ENCODE data around the gene KDM2A.

KDM2A gene

GRCh38 chr11:67072295-67072694 lies 46.8 kb upstream of the KDM2A start:
- no peak overlapping the region for H3K27ac ChIP-seq (replicated peaks)
- no peak for DNase-seq (ENCODE audit: low read depth in 1 of 2, low spot score in 1 of 2)
- no peak for TF ChIP-seq POLR2AphosphoS5 (IDR thresholded peaks at IDR 0.05; ENCODE audit: low read depth)
- no peak for TF ChIP-seq SPI1 (IDR thresholded peaks at IDR 0.05; ENCODE audit: borderline replicate concordance, low read depth)
- TF ChIP-seq REST (IDR thresholded peaks at IDR 0.05; ENCODE audit: insufficient replicate concordance, low read depth) = no peak
- TF ChIP-seq CTCF (IDR thresholded peaks at IDR 0.05; ENCODE audit: insufficient read depth, low read length) = no peak
- TF ChIP-seq GABPA (IDR thresholded peaks at IDR 0.05; ENCODE audit: low read depth) = no peak
- no peaks in the 10 kb centered on the region for H3K27me3 ChIP-seq (ENCODE audit: insufficient read depth, poor library complexity, severe bottlenecking)
- H3K4me3 ChIP-seq (replicated peaks; ENCODE audit: insufficient read depth, low read length) = no peak overlapping the region

- DNase-seq (ENCODE audit: low read depth in 1 of 2, low spot score in 1 of 2) = no peak
- no peaks in the 10 kb centered on the region for H3K27me3 ChIP-seq (ENCODE audit: insufficient read depth, poor library complexity, severe bottlenecking)
- TF ChIP-seq CTCF (IDR thresholded peaks at IDR 0.05; ENCODE audit: insufficient read depth, low read length) (no peak), GABPA (IDR thresholded peaks at IDR 0.05; ENCODE audit: low read depth) (no peak), POLR2AphosphoS5 (IDR thresholded peaks at IDR 0.05; ENCODE audit: low read depth) (no peak), SPI1 (IDR thresholded peaks at IDR 0.05; ENCODE audit: borderline replicate concordance, low read depth) (no peak), REST (IDR thresholded peaks at IDR 0.05; ENCODE audit: insufficient replicate concordance, low read depth) (no peak)
- H3K4me3 ChIP-seq (replicated peaks; ENCODE audit: insufficient read depth, low read length) = no peak overlapping the region
- H3K27ac ChIP-seq (replicated peaks) = no peak overlapping the region
Measured at GRCh38 chr11:67073908-67074307, 45.2 kb upstream of the KDM2A start.

GRCh38 chr11:67076202-67076601 lies 42.9 kb upstream of the KDM2A start:
- no peak for TF ChIP-seq REST (IDR thresholded peaks at IDR 0.05; ENCODE audit: insufficient replicate concordance, low read depth)
- TF ChIP-seq CTCF (IDR thresholded peaks at IDR 0.05; ENCODE audit: insufficient read depth, low read length) = no peak
- no peak for TF ChIP-seq SPI1 (IDR thresholded peaks at IDR 0.05; ENCODE audit: borderline replicate concordance, low read depth)
- TF ChIP-seq GABPA (IDR thresholded peaks at IDR 0.05; ENCODE audit: low read depth) = no peak
- no peak for TF ChIP-seq POLR2AphosphoS5 (IDR thresholded peaks at IDR 0.05; ENCODE audit: low read depth)
- DNase-seq (ENCODE audit: low read depth in 1 of 2, low spot score in 1 of 2) = no peak
- H3K27ac ChIP-seq (replicated peaks) = no peak overlapping the region
- no peaks in the 10 kb centered on the region for H3K27me3 ChIP-seq (ENCODE audit: insufficient read depth, poor library complexity, severe bottlenecking)
- H3K4me3 ChIP-seq (replicated peaks; ENCODE audit: insufficient read depth, low read length) = no peak overlapping the region

Data from HL-60 (cell line).